Keratinocyte (primary cell): ENCODE results near the gene SND1. TPM values are rescaled to one million over a fixed set of nuclear protein-coding genes. Genes with fewer than 3 reads are reported as not detected.

ENCODE experiments used
- DNase-seq: peaks from one replicate; pipeline ENCODE4 v3.0.0-alpha.2; 2011; ENCODE audit warnings: low read depth, missing footprints, low spot score
- FAIRE-seq: peaks from 2 replicates; lab custom pipeline; 2011; peaks lifted over from hg19 to GRCh38; lab: Jason Lieb, UNC
- H2AFZ ChIP-seq: 2 replicates; pipeline ENCODE4 v1.6.0; 2012; ENCODE audit warnings: low read length, control low read depth, inconsistent platforms; ENCODE audit not compliant: control insufficient read depth
- H3K27ac ChIP-seq: 2 replicates; pipeline ENCODE4 v1.5.1; 2011; ENCODE audit warnings: low read length; ENCODE audit not compliant: control insufficient read depth, insufficient read depth
- H3K27me3 ChIP-seq: 3 replicates; pipeline ENCODE4 v1.6.0; 2011; ENCODE audit warnings: low read length; ENCODE audit not compliant: control insufficient read depth, insufficient read depth; ENCODE audit errors: extremely low read depth
- H3K36me3 ChIP-seq, 2 experiments: 2 replicates in 1 of 2; 3 replicates in 1 of 2; pipeline ENCODE4 v1.5.1; 2011; ENCODE audit warnings: low read length in 2 of 2, mild to moderate bottlenecking in 1 of 2; ENCODE audit not compliant: control insufficient read depth in 2 of 2, insufficient read depth in 2 of 2; ENCODE audit errors: extremely low read depth in 1 of 2
- H3K4me1 ChIP-seq: 3 replicates; pipeline ENCODE4 v1.5.1; 2011; ENCODE audit warnings: low read length; ENCODE audit not compliant: control insufficient read depth, insufficient read depth; ENCODE audit errors: extremely low read depth
- H3K4me2 ChIP-seq: 3 replicates; pipeline ENCODE4 v1.6.0; 2011; ENCODE audit warnings: low read depth, low read length; ENCODE audit not compliant: control insufficient read depth, insufficient read depth; ENCODE audit errors: extremely low read depth
- H3K4me3 ChIP-seq, 3 experiments: fragments of 200-600 bp in 1 of 3; sonication (generic) in 1 of 3; 2 replicates in 2 of 3; 3 replicates in 1 of 3; pipeline ENCODE4 v1.5.1; 2011 to 2016; ENCODE audit warnings: low read length in 3 of 3, mild to moderate bottlenecking in 3 of 3, control low read depth in 2 of 3, inconsistent platforms in 1 of 3, low read depth in 1 of 3, mixed read lengths in 1 of 3, mixed run types in 1 of 3, moderate library complexity in 1 of 3; ENCODE audit not compliant: control insufficient read depth in 2 of 3, insufficient read depth in 2 of 3; ENCODE audit errors: extremely low read depth in 1 of 3
- H3K79me2 ChIP-seq: 2 replicates; pipeline ENCODE4 v1.6.0; 2012; ENCODE audit warnings: low read length; ENCODE audit not compliant: control insufficient read depth, insufficient read depth
- H3K9ac ChIP-seq: 3 replicates; pipeline ENCODE4 v1.6.0; 2011; ENCODE audit warnings: low read length; ENCODE audit not compliant: control insufficient read depth, insufficient read depth; ENCODE audit errors: extremely low read depth
- H3K9me1 ChIP-seq: 3 replicates; pipeline ENCODE4 v1.6.0; 2011; ENCODE audit warnings: low read length; ENCODE audit not compliant: control insufficient read depth, insufficient read depth; ENCODE audit errors: extremely low read depth
- H3K9me3 ChIP-seq: 2 replicates; pipeline ENCODE4 v1.5.1; 2012; ENCODE audit warnings: low read depth, low read length; ENCODE audit not compliant: control insufficient read depth
- H4K20me1 ChIP-seq: 3 replicates; pipeline ENCODE4 v1.6.0; 2011; ENCODE audit warnings: low read length; ENCODE audit not compliant: control insufficient read depth, insufficient read depth; ENCODE audit errors: extremely low read depth
- EZH2 ChIP-seq: IDR thresholded peaks from one replicate; pipeline ENCODE4 v1.6.1; 2012; ENCODE audit warnings: inconsistent platforms, mild to moderate bottlenecking, low read length, moderate library complexity
- dilution Hi-C: fragments of 300-500 bp; cut with MboI; formaldehyde crosslinking; loops from one replicate; pipeline ENCODE4 v1.7.0; 2020; ENCODE audit warnings: low sequenced_read_pairs; ENCODE audit not compliant: extremely low pct_ligation_motif_present
- polyA plus RNA-seq, 5 experiments: library from polyadenylated mRNA; depleted of rRNA in 3 of 5; stranded (reverse) in 3 of 5; stranded (forward) in 1 of 5; unstranded in 1 of 5; fragments of >200 nt; gene quantifications; 1 replicate in 1 of 5; 2 replicates in 3 of 5; 3 replicates in 1 of 5; pipeline versions ENCODE4 v1.2.1 to v1.2.3, GENCODE V29; 2011 to 2012; ENCODE audit warnings: missing spikeins in 2 of 5, low read depth in 1 of 5, low replicate concordance in 1 of 5
- TF ChIP-seq, protein P1 (sequence below), 3 experiments: IDR thresholded peaks in 1 of 3; conservative IDR thresholded peaks in 1 of 3; optimal IDR thresholded peaks in 1 of 3; 2 replicates in 2 of 3; 3 replicates in 1 of 3; pipeline versions ENCODE3 to v1.5.1; 2011; ENCODE audit warnings: low read length in 3 of 3, mild to moderate bottlenecking in 3 of 3, moderate library complexity in 2 of 3, control low read depth in 1 of 3, inconsistent platforms in 1 of 3; ENCODE audit not compliant: insufficient read depth in 2 of 3; ENCODE audit errors: extremely low read depth in 1 of 3

The SND1 gene
- polyA plus RNA-seq, 1 donor (not counting 4 experiments of a cell fraction or from before 2014, with no cell fraction given) = 140 TPM

- Histone ChIP-seq H3K4me3 (no peak overlapping the region), H3K4me1 (peaks cover 7% of the 10 kb centered on the region), H3K36me3 (peaks cover 0 to 4% of the 10 kb centered on the region in 2 experiments), H3K27ac (no peak overlapping the region), H3K9ac (no peak overlapping the region), H3K9me3 (no peaks in the 10 kb centered on the region), H3K27me3 (no peaks in the 10 kb centered on the region), H3K4me2 (no peak overlapping the region), H4K20me1 (peaks cover 17% of the 10 kb centered on the region), H3K79me2 (peaks cover 77% of the 10 kb centered on the region), H2AFZ (no peak overlapping the region), H3K9me1 (peaks cover 2% of the 10 kb centered on the region)
- no peak for DNase-seq
- TF ChIP-seq EZH2 = no peak
- TF ChIP-seq, protein P1, sequence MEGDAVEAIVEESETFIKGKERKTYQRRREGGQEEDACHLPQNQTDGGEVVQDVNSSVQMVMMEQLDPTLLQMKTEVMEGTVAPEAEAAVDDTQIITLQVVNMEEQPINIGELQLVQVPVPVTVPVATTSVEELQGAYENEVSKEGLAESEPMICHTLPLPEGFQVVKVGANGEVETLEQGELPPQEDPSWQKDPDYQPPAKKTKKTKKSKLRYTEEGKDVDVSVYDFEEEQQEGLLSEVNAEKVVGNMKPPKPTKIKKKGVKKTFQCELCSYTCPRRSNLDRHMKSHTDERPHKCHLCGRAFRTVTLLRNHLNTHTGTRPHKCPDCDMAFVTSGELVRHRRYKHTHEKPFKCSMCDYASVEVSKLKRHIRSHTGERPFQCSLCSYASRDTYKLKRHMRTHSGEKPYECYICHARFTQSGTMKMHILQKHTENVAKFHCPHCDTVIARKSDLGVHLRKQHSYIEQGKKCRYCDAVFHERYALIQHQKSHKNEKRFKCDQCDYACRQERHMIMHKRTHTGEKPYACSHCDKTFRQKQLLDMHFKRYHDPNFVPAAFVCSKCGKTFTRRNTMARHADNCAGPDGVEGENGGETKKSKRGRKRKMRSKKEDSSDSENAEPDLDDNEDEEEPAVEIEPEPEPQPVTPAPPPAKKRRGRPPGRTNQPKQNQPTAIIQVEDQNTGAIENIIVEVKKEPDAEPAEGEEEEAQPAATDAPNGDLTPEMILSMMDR (optimal IDR thresholded peaks at IDR 0.05 in 1 of 3, IDR thresholded peaks at IDR 0.05 in 1 of 3, conservative IDR thresholded peaks at IDR 0.05 in 1 of 3; ENCODE audit: extremely low read depth in 1 of 3, insufficient read depth in 2 of 3, low read length in 3 of 3) = no peak
- no peak for FAIRE-seq
- dilution Hi-C loops = no loop called here
Observed at GRCh38 chr7:127793582-127793981, 141.6 kb downstream of the SND1 start.

GRCh38 chr7:127794136-127794535 lies 142.1 kb downstream of the SND1 start:
- Histone ChIP-seq H3K9me1 (peaks cover 2% of the 10 kb centered on the region), H3K4me3 (no peak overlapping the region), H4K20me1 (peaks cover 17% of the 10 kb centered on the region), H3K79me2 (peaks cover 77% of the 10 kb centered on the region), H3K4me1 (peaks cover 7% of the 10 kb centered on the region), H3K36me3 (peaks cover 0 to 4% of the 10 kb centered on the region in 2 experiments), H2AFZ (no peak overlapping the region), H3K4me2 (no peak overlapping the region), H3K9ac (no peak overlapping the region), H3K27me3 (no peaks in the 10 kb centered on the region), H3K27ac (no peak overlapping the region), H3K9me3 (no peaks in the 10 kb centered on the region)
- FAIRE-seq (no peak), DNase-seq (no peak)
- dilution Hi-C loops = no loop called here
- TF ChIP-seq, protein P1 (optimal IDR thresholded peaks at IDR 0.05 in 1 of 3, IDR thresholded peaks at IDR 0.05 in 1 of 3, conservative IDR thresholded peaks at IDR 0.05 in 1 of 3; ENCODE audit: extremely low read depth in 1 of 3, insufficient read depth in 2 of 3, low read length in 3 of 3) = no peak
- TF ChIP-seq EZH2 = no peak
